Activated T-helper 1 cell treated with Interleukin-2 at 50 U/mL for 16 hours (primary cell): ENCODE measurements around the gene SERPINC1.
A peak's percentile ranks its signal among the peaks of the same experiment; 100 is the strongest.
"Not testable (repeated sequence)": the region's sequence is repeated elsewhere in the genome, so short reads cannot be mapped to it uniquely, and the experiment has no call there.

Experiments
- DNase-seq: peaks from one replicate; pipeline ENCODE4 v3.0.0-alpha.2; 2020; ENCODE audit warnings: low read depth

SERPINC1 gene

GRCh38 chr1:173889885-173890284, 27.2 kb downstream of the SERPINC1 start:
- DNase-seq = no peak

- no peak for DNase-seq
These were observed 28.4 kb downstream of the SERPINC1 start for GRCh38 chr1:173888749-173889148.

DNA sequence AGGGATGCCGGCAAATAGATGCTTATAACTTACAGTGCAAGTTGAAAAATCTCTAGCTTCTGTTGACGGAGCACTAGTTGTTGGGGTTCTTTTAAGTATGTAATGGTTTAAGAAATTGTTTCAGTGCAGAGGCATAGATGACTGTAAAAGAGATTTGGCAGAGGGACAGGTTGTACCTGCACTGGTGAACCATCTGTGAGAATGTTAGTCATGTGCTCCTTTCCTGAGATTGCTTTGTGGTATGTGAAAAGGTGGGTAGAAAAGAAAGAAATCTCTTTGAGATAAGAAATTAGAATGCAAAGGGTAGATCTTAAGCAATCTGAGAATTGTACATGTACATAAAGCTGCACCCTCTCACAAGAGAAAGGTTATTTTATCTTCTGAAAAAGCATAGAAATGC, 29.5 kb downstream of the SERPINC1 start:
- no peak for DNase-seq

- DNase-seq = no peak
These were observed 30.1 kb downstream of the SERPINC1 start for GRCh38 chr1:173886746-173887611.

- no peak for DNase-seq
These were observed 32.4 kb downstream of the SERPINC1 start for GRCh38 chr1:173884701-173885100.

DNA sequence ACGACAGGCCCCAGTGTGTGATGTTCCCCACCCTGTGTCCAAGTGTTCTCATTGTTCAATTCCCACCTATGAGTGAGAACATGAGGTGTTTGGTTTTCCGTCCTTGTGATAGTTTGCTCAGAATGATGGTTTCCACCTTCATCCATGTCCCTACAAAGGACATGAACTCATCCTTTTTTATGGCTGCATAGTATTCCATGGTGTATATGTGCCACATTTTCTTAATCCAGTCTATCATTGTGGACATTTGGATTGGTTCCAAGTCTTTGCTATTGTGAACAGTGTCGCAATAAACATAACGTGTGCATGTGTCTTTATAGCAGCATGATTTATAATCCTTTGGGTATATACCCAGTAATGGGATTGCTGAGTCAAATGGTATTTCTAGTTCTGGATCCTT, 36.0 kb downstream of the SERPINC1 start:
- DNase-seq = not testable (repeated sequence)

DNA sequence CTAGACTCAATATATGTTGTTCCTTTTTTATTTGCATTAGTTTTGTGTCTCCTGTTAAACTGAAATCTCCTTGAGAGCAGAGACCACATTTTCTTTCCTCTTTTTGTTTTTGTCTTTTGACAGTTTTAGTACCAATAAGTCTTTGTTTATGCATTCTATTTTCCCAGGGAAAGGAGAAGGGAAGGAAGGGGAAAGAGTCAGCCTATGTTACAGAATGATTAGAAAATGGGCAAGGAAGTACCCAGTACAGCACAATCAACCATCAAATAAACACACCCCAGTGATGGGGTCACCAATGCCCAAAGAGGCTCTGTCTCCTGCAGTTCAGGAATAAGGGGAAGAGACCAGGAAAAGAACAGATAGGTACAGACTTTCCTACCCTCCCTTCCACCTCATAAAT, 38.9 kb downstream of the SERPINC1 start:
- DNase-seq = no peak

DNA sequence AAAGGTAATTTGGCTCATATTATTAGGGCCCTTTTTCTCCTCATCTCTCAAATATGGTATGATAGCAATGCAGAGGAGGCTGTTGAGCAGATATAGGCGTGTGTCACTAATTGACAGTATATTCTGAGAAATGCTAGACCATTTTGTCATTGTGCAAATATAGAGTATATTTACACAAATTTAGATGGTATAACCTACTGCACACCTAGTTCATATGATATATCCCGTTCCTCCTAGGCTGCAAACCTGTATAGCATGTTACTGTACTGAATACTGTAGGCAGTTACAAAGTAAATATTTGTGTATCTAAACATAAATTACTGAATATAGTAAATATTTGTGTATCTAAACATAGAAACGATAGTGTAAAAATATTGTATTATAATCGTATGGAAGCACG, 40.4 kb downstream of the SERPINC1 start:
- DNase-seq = no peak

- no peak for DNase-seq
These were observed 45.6 kb downstream of the SERPINC1 start for GRCh38 chr1:173871500-173871899.

DNA sequence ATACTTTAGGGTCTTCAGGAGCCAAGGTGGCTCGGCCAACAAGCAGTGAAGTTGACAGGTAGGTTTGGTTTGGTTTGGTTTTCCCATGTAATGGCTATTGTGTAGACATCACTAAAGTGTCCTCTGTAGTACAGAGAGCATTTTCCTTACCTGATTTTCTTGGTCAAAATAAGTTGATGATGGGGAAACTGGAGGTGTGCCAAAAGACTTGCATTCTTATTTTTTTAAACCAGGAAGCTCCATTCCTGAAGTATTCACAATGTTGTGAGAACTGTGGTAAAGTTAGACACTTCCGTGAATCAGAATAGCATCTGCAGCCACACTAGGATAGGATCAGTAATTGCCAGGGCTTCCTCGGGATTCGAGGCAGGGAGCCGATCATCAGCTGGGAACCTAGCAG, 46.0 kb downstream of the SERPINC1 start:
- no peak for DNase-seq

GRCh38 chr1:173870252-173871075, 46.7 kb downstream of the SERPINC1 start:
- no peak for DNase-seq

DNA sequence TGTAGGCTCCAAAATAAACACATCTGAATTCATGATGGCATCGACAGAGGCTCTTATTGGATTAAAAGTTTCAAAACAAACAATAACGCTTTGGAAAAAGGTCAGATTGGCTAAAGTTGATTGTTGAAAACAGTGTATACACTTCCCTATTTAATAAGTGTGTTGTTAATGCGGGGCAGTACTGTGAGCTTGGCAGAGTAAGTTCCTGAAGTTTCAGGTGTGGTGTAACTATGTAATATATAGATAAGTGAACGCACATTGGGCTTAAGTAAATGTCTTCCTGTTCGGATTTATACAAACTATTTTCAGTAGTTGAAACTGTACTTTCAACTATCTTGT, 48.1 kb downstream of the SERPINC1 start:
- DNase-seq = no peak

- peak; percentile 85 for DNase-seq
These were observed 48.7 kb downstream of the SERPINC1 start, which contains the start of gene ZBTB37 for GRCh38 chr1:173868266-173869020. TSS of gene ZBTB37 (plus strand) at chr1:173868380. CDS start at chr1:173870226, 1,846 bp downstream.

- peak; percentile 98 for DNase-seq
These were observed 49.3 kb downstream of the SERPINC1 start, which contains the start of gene GAS5 for GRCh38 chr1:173867753-173868265. TSS of gene GAS5 (minus strand) at chr1:173867989.

DNA sequence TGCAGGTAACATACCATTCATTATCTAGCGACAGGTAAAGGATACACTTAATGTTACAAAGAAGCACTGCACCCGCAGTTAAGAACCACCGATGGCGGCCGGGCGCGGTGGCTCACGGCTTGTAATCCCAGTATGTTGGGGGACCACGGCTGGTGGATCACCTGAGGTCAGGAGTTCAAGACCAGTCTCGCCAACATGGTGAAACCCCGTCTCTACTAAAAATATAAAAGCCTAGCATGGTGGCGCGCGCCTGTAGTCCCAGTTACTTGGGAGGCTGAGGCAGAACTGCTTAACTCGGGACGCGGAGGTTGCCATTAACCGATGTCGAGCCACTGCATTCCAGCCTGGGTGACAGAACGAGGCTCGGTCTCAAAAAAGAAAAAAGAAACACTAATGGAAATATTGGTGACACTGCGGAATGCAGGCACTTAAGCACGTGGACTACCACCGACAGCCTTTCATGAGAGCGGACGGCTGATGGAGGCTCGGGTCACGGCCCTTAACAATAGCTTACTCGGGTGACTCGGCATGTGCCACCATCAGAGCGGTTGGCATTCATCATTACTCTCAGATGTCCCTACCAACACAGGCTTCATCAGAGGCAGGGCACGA, 49.9 kb downstream of the SERPINC1 start:
- no peak for DNase-seq

DNA sequence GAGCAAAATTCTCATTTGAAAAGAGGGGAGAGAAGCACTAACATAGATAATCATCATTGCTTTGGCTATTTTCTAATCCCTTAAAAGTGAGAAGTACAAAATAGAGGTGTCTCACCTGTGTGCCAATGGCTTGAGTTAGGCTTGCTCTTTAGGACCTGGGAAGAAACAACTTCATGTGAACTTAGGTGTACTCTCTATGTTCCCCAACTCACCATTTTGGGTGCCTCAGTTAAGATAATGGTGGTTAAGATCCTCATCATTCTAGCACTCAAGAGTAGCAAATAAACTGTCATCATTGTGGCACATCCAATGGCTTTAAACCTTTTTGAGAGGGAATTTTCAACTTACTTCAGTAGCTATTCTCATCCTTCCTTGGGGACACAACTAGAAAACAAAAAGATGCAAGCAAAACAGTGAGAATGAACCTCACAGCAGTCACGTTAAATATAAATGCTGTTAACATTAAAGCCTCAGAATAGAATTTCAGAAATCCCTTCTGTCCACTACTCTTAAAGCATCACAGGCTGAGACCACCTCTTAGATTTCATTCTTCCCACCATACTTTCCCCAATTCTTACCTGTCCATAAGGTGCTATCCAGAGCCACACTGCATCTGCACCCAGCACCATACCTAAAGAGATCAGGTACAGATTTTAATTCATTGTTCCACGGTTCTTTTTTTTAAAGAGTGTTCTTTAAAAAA, 50.6 kb downstream of the SERPINC1 start:
- no peak for DNase-seq

DNA sequence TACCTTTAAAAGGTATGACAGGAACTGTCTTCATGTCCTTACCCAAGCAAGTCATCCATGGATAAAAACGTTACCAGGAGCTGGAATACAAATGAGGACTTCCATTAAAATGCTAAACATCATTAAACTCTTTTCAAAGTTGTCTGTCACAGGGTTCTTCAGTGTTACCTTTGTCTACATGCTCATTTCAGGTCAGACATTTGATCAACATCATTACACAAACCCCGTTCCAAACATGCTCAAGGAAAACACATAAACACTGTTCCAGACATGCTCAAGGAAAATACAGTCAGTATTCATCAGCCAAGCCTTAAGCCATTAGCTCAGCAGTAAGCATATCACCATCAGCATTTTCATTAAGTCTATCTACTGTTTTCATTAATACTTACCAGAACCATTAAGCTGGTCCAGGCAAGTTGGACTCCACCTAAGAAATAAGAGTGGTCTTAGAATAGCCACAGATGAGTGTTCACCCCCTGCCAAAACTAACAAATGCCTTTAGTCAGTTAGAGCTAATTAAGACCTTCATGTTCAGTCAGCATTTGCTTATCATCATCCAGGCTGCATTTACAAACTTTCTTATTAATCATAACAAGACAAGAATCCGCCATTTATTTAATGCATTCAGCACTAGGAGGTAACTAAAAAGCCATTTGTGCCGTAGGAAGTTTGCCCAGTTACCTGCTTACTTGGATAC, 51.5 kb downstream of the SERPINC1 start:
- no peak for DNase-seq

GRCh38 chr1:173864179-173864867, 52.8 kb downstream of the SERPINC1 start:
- DNase-seq = no peak

DNA sequence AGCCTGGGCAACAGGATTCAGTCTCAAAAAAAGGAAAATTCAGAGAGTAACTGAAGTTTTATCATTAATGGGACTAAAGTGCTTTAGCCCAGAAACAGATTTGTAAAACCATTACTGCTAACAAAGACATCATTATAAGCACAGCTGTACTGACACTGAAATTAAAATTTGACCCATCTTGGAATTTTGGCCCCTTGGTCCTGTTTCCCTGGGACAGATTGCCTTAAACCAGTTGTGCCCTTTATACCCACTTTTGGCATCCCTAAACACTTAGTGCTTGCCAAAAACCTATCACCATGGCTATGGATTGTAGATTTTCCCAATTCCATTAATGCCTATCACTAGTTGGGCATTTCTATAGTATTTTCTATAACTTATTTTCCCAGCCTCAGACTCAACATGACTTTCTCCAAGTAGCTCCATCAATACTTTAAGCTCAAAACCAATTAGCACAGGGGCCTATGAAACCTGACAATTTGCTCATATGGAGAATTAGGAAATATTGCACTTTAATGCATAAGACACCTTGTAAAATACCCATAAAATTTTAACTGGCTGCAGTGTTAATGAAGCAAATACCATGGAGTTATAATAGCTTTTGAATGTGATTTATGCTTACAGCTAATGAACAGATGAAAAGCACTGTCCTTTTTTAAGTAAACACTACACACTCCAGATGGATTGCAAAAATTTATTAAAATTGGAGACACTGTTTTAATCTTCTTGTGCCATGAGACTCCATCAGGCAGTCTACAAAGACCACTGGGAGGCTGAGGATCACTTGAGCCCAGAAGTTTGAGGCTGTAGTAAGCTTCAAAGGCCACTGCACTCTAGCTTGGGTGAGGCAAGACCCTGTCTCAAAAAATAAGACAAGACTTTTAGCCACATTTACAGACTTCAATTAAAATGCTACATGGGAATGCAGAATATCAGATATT, 53.6 kb downstream of the SERPINC1 start:
- no peak for DNase-seq
